K562 (cell line): ENCODE data around the gene ERMARD. TPM values are rescaled to one million over a fixed set of nuclear protein-coding genes. Genes with fewer than 3 reads are reported as not detected.

Experiments used
- ATAC-seq: fragments of 200-7000 bp; cut with Tn5 transposase; 3 replicates; pipeline ENCODE4 v1.9.1; 2020; ENCODE audit warnings: moderate library complexity
- BruUV-seq: library from RNA; stranded (reverse); fragments of 400-500 nt; replicated peaks from 2 replicates; lab custom pipeline; 2021; lab: Mats Ljungman, UMichigan
- CTCF ChIA-PET: fragments of 300-600 bp; formaldehyde crosslinking; extraction: SDS; loops from one replicate; lab custom pipeline; 2021; ENCODE audit warnings: low intra/inter-chr PET ratio; lab: Yijun Ruan, JAX
- POLR2A ChIA-PET: fragments of 300-600, 350-650 bp; sonication (Branson Sonifier 250); formaldehyde crosslinking; extraction: SDS; loops from one replicate; lab custom pipeline; 2021; ENCODE audit warnings: antibody characterized with exemption, inconsistent platforms; lab: Yijun Ruan, JAX
- DNase-seq, 4 experiments: peaks; one replicate each; pipeline versions ENCODE4 v3.0.0 to v3.0.0-alpha.2; 2011 to 2018; ENCODE audit warnings: low spot score in 3 of 4, mixed read lengths in 3 of 4; ENCODE audit errors: extremely low read depth in 1 of 4
- FAIRE-seq: peaks from 2 replicates; lab custom pipeline; 2011; peaks lifted over from hg19 to GRCh38; lab: Jason Lieb, UNC
- H2AFZ ChIP-seq: 2 replicates; pipeline ENCODE4 v1.6.0; 2011; ENCODE audit warnings: low read depth, low read length, control low read depth, inconsistent platforms
- H3K27ac ChIP-seq: fragments of 200-600 bp; 3 replicates; pipeline ENCODE4 v1.8.0; 2011; ENCODE audit warnings: low read depth, mild to moderate bottlenecking, control low read depth, inconsistent platforms, low read length, moderate library complexity, mixed read lengths; ENCODE audit errors: extremely low read depth
- H3K27me3 ChIP-seq, 2 experiments: fragments of 300-600 bp in 1 of 2; 2 replicates in 1 of 2; 3 replicates in 1 of 2; pipeline versions ENCODE4 v1.6.0 to v1.8.0; 2011; ENCODE audit warnings: inconsistent platforms in 2 of 2, low read length in 2 of 2, mild to moderate bottlenecking in 1 of 2, mixed read lengths in 1 of 2, moderate library complexity in 1 of 2; ENCODE audit not compliant: control insufficient read depth in 2 of 2, insufficient read depth in 2 of 2
- H3K36me3 ChIP-seq: fragments of 300-600 bp; 3 replicates; pipeline ENCODE4 v1.8.0; 2011; ENCODE audit warnings: mild to moderate bottlenecking, low read length, inconsistent platforms; ENCODE audit not compliant: control insufficient read depth, insufficient read depth
- H3K4me1 ChIP-seq, 2 experiments: fragments of 200-600 bp in 1 of 2; replicated peaks in 1 of 2; 2 replicates in 1 of 2; 3 replicates in 1 of 2; pipeline versions ENCODE4 v1.5.1 to v1.8.0; 2011; ENCODE audit warnings: inconsistent platforms in 2 of 2, low read length in 2 of 2, mild to moderate bottlenecking in 1 of 2, mixed read lengths in 1 of 2, moderate library complexity in 1 of 2; ENCODE audit not compliant: control insufficient read depth in 2 of 2, insufficient read depth in 2 of 2
- H3K4me2 ChIP-seq: 2 replicates; pipeline ENCODE4 v1.6.1; 2011; ENCODE audit warnings: low read length, control low read depth, inconsistent platforms, mixed read lengths; ENCODE audit not compliant: insufficient read depth
- H3K4me3 ChIP-seq: fragments of 200-600 bp; sonication (generic), shearing (Covaris generic); 2 replicates; pipeline ENCODE4 v1.5.1; 2016; ENCODE audit warnings: control low read depth, inconsistent platforms
- H3K79me2 ChIP-seq: fragments of 200-600 bp; 3 replicates; pipeline ENCODE4 v1.8.0; 2011; ENCODE audit warnings: low read length, inconsistent platforms; ENCODE audit not compliant: control insufficient read depth, insufficient read depth
- H3K9ac ChIP-seq, 2 experiments: 2 replicates each; pipeline versions ENCODE4 v1.6.0 to v1.6.1; 2011; ENCODE audit warnings: low read depth in 2 of 2, low read length in 2 of 2, control low read depth in 1 of 2, inconsistent platforms in 1 of 2, mild to moderate bottlenecking in 1 of 2, mixed read lengths in 1 of 2; ENCODE audit not compliant: insufficient read depth in 1 of 2
- H3K9me1 ChIP-seq: one replicate; pipeline ENCODE4 v1.6.0; 2011; ENCODE audit warnings: inconsistent platforms, mild to moderate bottlenecking, low read length, moderate library complexity; ENCODE audit not compliant: control insufficient read depth, insufficient read depth
- H3K9me3 ChIP-seq: replicated peaks from 2 replicates; pipeline ENCODE4 v1.5.1; 2011; ENCODE audit warnings: low read depth, low read length, inconsistent platforms; ENCODE audit not compliant: control insufficient read depth, insufficient read depth
- H4K20me1 ChIP-seq: replicated peaks from 2 replicates; pipeline ENCODE4 v1.6.1; 2011; ENCODE audit warnings: low read length, inconsistent platforms, mixed read lengths; ENCODE audit not compliant: control insufficient read depth, insufficient read depth
- HMG20A ChIP-seq: fragments of 450-650 bp; formaldehyde crosslinking; conservative IDR thresholded peaks from 2 replicates; pipeline ENCODE4 v1.4.0; 2020; ENCODE audit warnings: mild to moderate bottlenecking, mixed read lengths
- KLF1 ChIP-seq: fragments of 450-650 bp; IDR thresholded peaks from 2 replicates; pipeline ENCODE4 v1.6.1; 2016; ENCODE audit warnings: missing genetic modification characterization, missing compliant biosample characterization
- TCF7L2 ChIP-seq: fragments of 150-350 bp; IDR thresholded peaks from 2 replicates; pipeline ENCODE4 v1.6.1; 2016; ENCODE audit warnings: low read depth, mild to moderate bottlenecking, low read length, moderate library complexity
- ZBTB34 ChIP-seq: fragments of 250-450 bp; sonication (Bioruptor Pico); IDR thresholded peaks from 2 replicates; pipeline ENCODE4 v1.8.0; 2021; ENCODE audit warnings: mild to moderate bottlenecking, moderate library complexity
- ZNF445 ChIP-seq: fragments of 250-450 bp; sonication (Bioruptor Pico); IDR thresholded peaks from 2 replicates; pipeline ENCODE4 v1.4.0; 2020; ENCODE audit warnings: low read depth, mild to moderate bottlenecking, moderate library complexity
- ZNF551 ChIP-seq: fragments of 250-450 bp; sonication (Bioruptor Pico); IDR thresholded peaks from 2 replicates; pipeline ENCODE4 v1.5.0; 2021; ENCODE audit warnings: mild to moderate bottlenecking, moderate library complexity
- WGBS: fragments of 100-300 bp; shearing (Covaris generic); methylation state at CpG from one replicate; pipeline ENCODE4 v1.1.6; 2016; ENCODE audit warnings: low coverage, mixed read lengths; ENCODE audit not compliant: insufficient coverage; ENCODE audit errors: missing lambda C conversion rate; 5-methylcytosine and 5-hydroxymethylcytosine counted together
- in situ Hi-C: fragments of 300-500 bp; cut with MboI; formaldehyde crosslinking; loops from 4 replicates; pipeline ENCODE4 v1.15.0; 2018; ENCODE audit warnings: inconsistent platforms, mixed read lengths
- intact Hi-C: fragments of 100-400 bp; cut with micrococcal nuclease; formaldehyde crosslinking; loops from 2 replicates; pipeline ENCODE4 v1.14.2; 2022
- polyA plus RNA-seq, 8 experiments: library from polyadenylated mRNA; depleted of rRNA in 4 of 8; stranded (reverse) in 5 of 8; unstranded in 3 of 8; fragments of >200 nt; fragmentation: Nextera tagmentation in 2 of 8; fragmentation: Illumina TruSeq in 1 of 8; extraction: Ambion mirVana in 2 of 8; extraction: Trizol in 1 of 8; gene quantifications; 2 replicates each; pipeline versions ENCODE4 v1.2.1 to v1.2.3, GENCODE V29; 2011 to 2014; ENCODE audit warnings: inconsistent platforms in 1 of 8, missing spikeins in 1 of 8
- total RNA-seq, 7 experiments: library from RNA; depleted of rRNA in 6 of 7; stranded (reverse); fragments of >200 nt in 6 of 7; fragmentation: Illumina TruSeq in 2 of 7; extraction: Trizol in 2 of 7; gene quantifications; 2 replicates each; pipeline versions ENCODE4 v1.2.1 to v1.2.3, GENCODE V29; 2011 to 2021; ENCODE audit warnings: low replicate concordance in 1 of 7

Gene ERMARD
- total and polyA plus RNA-seq, 9 of the 15 experiments (the other 6 are each of a cell fraction or from before 2014, with no cell fraction given): 14.5 to 68.6 (median 27.7) TPM

DNA sequence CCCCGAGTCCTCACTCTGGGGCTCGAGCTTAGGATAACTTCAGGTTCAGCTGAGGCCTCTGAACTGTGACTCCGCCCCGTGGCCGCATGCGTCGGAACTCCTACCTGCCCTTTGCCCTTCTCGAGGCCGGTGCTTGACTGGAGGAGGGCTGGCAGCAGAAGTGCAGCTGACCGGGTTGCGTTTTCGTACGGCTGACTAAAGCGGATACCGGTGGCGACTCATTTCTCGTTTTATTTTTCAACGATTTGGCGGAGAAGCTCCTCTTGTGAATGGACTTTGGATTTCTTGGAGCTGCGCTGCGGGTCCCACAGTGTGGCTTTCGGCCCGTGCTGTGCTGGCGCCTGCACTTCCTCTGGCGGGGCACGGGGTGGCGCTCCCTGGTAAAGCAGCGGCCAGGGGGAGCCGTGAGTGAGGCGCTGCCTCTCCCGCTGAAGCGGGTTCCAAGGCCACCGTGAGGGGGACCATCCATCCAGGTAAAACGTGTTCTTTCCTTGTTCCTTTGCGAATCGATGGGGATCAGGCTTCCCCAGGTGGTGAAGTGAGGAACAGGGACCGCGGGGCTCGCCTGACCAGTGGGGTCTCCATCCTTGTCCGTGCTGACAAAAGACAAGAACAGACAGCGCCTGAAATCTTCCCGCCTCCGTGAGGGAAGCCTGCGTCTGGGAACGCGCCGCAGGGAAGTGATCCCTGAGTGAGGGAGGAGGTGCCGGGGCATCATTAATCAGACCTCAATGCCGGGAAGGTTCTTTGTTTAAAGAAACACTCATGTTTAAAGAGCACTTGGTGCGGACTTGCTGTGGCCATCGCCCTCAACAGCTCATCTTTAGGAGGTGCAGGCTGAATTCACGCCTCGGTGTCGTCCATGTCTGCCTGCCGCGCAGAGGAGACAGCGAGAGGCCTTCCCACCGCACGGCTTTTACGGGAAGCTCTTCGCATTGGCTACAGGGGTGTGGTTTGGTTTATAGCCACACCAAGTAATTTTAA is 38.8 kb downstream of the ERMARD start (continued):
- no peak for TF ChIP-seq TCF7L2
- no peak for TF ChIP-seq ZNF551 (CRISPR knock-in tag)
- no peak for TF ChIP-seq KLF1
- no peak for TF ChIP-seq ZBTB34 (CRISPR knock-in tag)

GRCh38 chr6:169791721-169792131 is 40.3 kb downstream of the ERMARD start:
- ChIA-PET POLR2A (no interaction called here), CTCF (interaction anchor here (2.8 kb wide), 1 partner anchor 738 kb away, joined by 20 read pairs; no protein-coding TSS in a partner anchor)
- H3K27ac ChIP-seq: no peak overlapping the region
- H3K36me3 ChIP-seq: no peaks in the 10 kb centered on the region
- H3K27me3 ChIP-seq: peaks cover 60 to 74% of the 10 kb centered on the region in 2 experiments
- no peak overlapping the region for H3K9ac ChIP-seq
- in situ Hi-C loops (no loop called here), intact Hi-C loops (loop anchor here (5.0 kb wide), 1 partner anchor 141 kb away; no protein-coding TSS in a partner anchor)
- FAIRE-seq: no peak
- no peak overlapping the region for H3K4me2 ChIP-seq
- no TSS peak for BruUV-seq
- H3K79me2 ChIP-seq: no peaks in the 10 kb centered on the region
- no peak overlapping the region for H2AFZ ChIP-seq
- H3K9me3 ChIP-seq: no peaks in the 10 kb centered on the region
- no peak for DNase-seq
- H3K4me1 ChIP-seq: peaks cover 11 to 17% of the 10 kb centered on the region in 2 experiments; a peak in 3 of 5 replicates
- no peak overlapping the region for H3K4me3 ChIP-seq
- WGBS: 16% methylated on average over 6 of the region's 6 CpGs
- TF ChIP-seq HMG20A (CRISPR knock-in tag) (no peak), ZNF445 (CRISPR knock-in tag) (no peak)
- TF ChIP-seq, all 486 proteins: peak for 0
- Histone ChIP-seq H4K20me1 (peaks cover 19% of the 10 kb centered on the region; the same call in 1 of the 2 replicates), H3K9me1 (peaks cover 2% of the 10 kb centered on the region)
- no peak for ATAC-seq
